Stimulated activated CD8-positive, alpha-beta memory T cell treated with anti-CD3 and anti-CD28 coated beads, Interleukin-12 subunit alpha, Interleukin-12 subunit beta, amount 100 ng/mL, for 4 hours (primary cell): ENCODE data around the gene ASB8.

Experiments used
- DNase-seq: peaks from one replicate; pipeline ENCODE4 v3.0.0-alpha.2; 2020; ENCODE audit warnings: low read depth

ASB8 gene

GRCh38 chr12:48105867-48106680 lies 51.2 kb downstream of the ASB8 start, which contains the start of gene SENP1:
Gene SENP1 (minus strand): TSS chr12:48106079. CDS start chr12:48101472, 4,607 bp downstream.
- DNase-seq: peak; percentile 84

GRCh38 chr12:48105321-48105866 lies 51.9 kb downstream of the ASB8 start:
- no peak for DNase-seq

- DNase-seq: no peak
Measured at GRCh38 chr12:48104531-48104930, 52.8 kb downstream of the ASB8 start.
